H9 (cell line): ENCODE data around the gene CDADC1. TPM values are rescaled to one million over a fixed set of nuclear protein-coding genes. Genes with fewer than 3 reads are reported as not detected.

Experiments
- DNase-seq: peaks from one replicate; pipeline ENCODE4 v3.0.0-alpha.2; 2017
- H2AFZ ChIP-seq: one replicate; pipeline ENCODE4 v1.6.1; 2013; ENCODE audit warnings: mild to moderate bottlenecking, low read length, control low read depth, moderate library complexity
- H2AK5ac ChIP-seq: 2 replicates; pipeline ENCODE4 v1.6.1; 2013; ENCODE audit warnings: low read length, control low read depth, mixed read lengths; ENCODE audit not compliant: insufficient read length
- H2BK120ac ChIP-seq: one replicate; pipeline ENCODE4 v1.6.1; 2013; ENCODE audit warnings: low read depth, mild to moderate bottlenecking, low read length, control low read depth, inconsistent platforms; ENCODE audit not compliant: poor library complexity, severe bottlenecking
- H2BK12ac ChIP-seq: 2 replicates; pipeline ENCODE4 v1.6.1; 2013; ENCODE audit warnings: low read length, control low read depth, mixed read lengths, low read depth; ENCODE audit not compliant: insufficient read length
- H2BK15ac ChIP-seq: 2 replicates; pipeline ENCODE4 v1.6.1; 2013; ENCODE audit warnings: low read depth, low read length, control low read depth
- H2BK20ac ChIP-seq: one replicate; pipeline ENCODE4 v1.6.1; 2013; ENCODE audit warnings: low read depth, mild to moderate bottlenecking, low read length, control low read depth, inconsistent platforms; ENCODE audit not compliant: poor library complexity, severe bottlenecking
- H2BK5ac ChIP-seq: 2 replicates; pipeline ENCODE4 v1.6.1; 2013; ENCODE audit warnings: low read length, control low read depth, mixed read lengths; ENCODE audit not compliant: insufficient read length
- H3K14ac ChIP-seq: 2 replicates; pipeline ENCODE4 v1.6.1; 2013; ENCODE audit warnings: low read length, control low read depth; ENCODE audit not compliant: insufficient read depth
- H3K18ac ChIP-seq: 2 replicates; pipeline ENCODE4 v1.6.1; 2013; ENCODE audit warnings: low read depth, mild to moderate bottlenecking, mixed read lengths, low read length, control low read depth; ENCODE audit not compliant: insufficient read length
- H3K23ac ChIP-seq: 2 replicates; pipeline ENCODE4 v1.6.1; 2013; ENCODE audit warnings: low read length, control low read depth, mixed read lengths, low read depth; ENCODE audit not compliant: insufficient read length
- H3K23me2 ChIP-seq: 2 replicates; pipeline ENCODE4 v1.6.1; 2013; ENCODE audit warnings: low read depth, mild to moderate bottlenecking, mixed read lengths, low read length, control low read depth; ENCODE audit not compliant: insufficient read length, poor library complexity, severe bottlenecking
- H3K27ac ChIP-seq: 2 replicates; pipeline ENCODE4 v1.5.1; 2013; ENCODE audit warnings: low read length, control low read depth, mixed read lengths, low read depth; ENCODE audit not compliant: insufficient read length
- H3K27me3 ChIP-seq: 2 replicates; pipeline ENCODE4 v1.6.1; 2013; ENCODE audit warnings: low read length, control low read depth, inconsistent platforms; ENCODE audit not compliant: insufficient read depth
- H3K4ac ChIP-seq: 2 replicates; pipeline ENCODE4 v1.6.1; 2013; ENCODE audit warnings: low read depth, mild to moderate bottlenecking, control low read depth, inconsistent platforms, low read length, moderate library complexity
- H3K4me1 ChIP-seq: 2 replicates; pipeline ENCODE4 v1.6.1; 2013; ENCODE audit warnings: low read length, control low read depth, inconsistent platforms; ENCODE audit not compliant: insufficient read depth
- H3K4me2 ChIP-seq: 2 replicates; pipeline ENCODE4 v1.6.1; 2013; ENCODE audit warnings: low read length, control low read depth, mixed read lengths; ENCODE audit not compliant: insufficient read length, insufficient read depth
- H3K56ac ChIP-seq: 2 replicates; pipeline ENCODE4 v1.6.1; 2013; ENCODE audit warnings: low read depth, mild to moderate bottlenecking, mixed read lengths, low read length, control low read depth; ENCODE audit not compliant: insufficient read length
- H3K79me1 ChIP-seq: 2 replicates; pipeline ENCODE4 v1.6.1; 2013; ENCODE audit warnings: low read depth, mild to moderate bottlenecking, moderate library complexity, low read length, control low read depth, inconsistent platforms; ENCODE audit not compliant: insufficient read depth, poor library complexity, severe bottlenecking
- H3K79me2 ChIP-seq: 2 replicates; pipeline ENCODE4 v1.6.1; 2013; ENCODE audit warnings: low read length, control low read depth, inconsistent platforms; ENCODE audit not compliant: insufficient read depth
- H3K9ac ChIP-seq: 2 replicates; pipeline ENCODE4 v1.6.1; 2013; ENCODE audit warnings: low read length, control low read depth, mixed read lengths; ENCODE audit not compliant: insufficient read length; ENCODE audit errors: extremely low read depth
- H3K9me3 ChIP-seq: one replicate; pipeline ENCODE4 v1.6.1; 2013; ENCODE audit warnings: low read depth, low read length, inconsistent platforms; ENCODE audit not compliant: control insufficient read depth
- H3T11ph ChIP-seq: one replicate; pipeline ENCODE4 v1.6.1; 2013; ENCODE audit warnings: mild to moderate bottlenecking, low read length, control low read depth, inconsistent platforms
- H4K20me1 ChIP-seq: one replicate; pipeline ENCODE4 v1.6.1; 2013; ENCODE audit not compliant: control insufficient read depth, insufficient read length, insufficient read depth
- H4K5ac ChIP-seq: 2 replicates; pipeline ENCODE4 v1.6.1; 2013; ENCODE audit warnings: low read depth, mild to moderate bottlenecking, mixed read lengths, low read length, control low read depth; ENCODE audit not compliant: insufficient read length
- H4K8ac ChIP-seq: replicated peaks from 2 replicates; pipeline ENCODE4 v1.6.1; 2013; ENCODE audit warnings: low read length, control low read depth, mixed read lengths, low read depth; ENCODE audit not compliant: insufficient read length
- H4K91ac ChIP-seq: 2 replicates; pipeline ENCODE4 v1.6.1; 2013; ENCODE audit warnings: low read depth, mild to moderate bottlenecking, moderate library complexity, mixed read lengths, low read length, control low read depth; ENCODE audit not compliant: insufficient read length
- H3K27ac Mint-ChIP-seq, 3 experiments: 2 replicates in 2 of 3; 3 replicates in 1 of 3; pipeline ENCODE4 v1.8.0; 2020 to 2021; ENCODE audit warnings: mixed read lengths in 3 of 3, mild to moderate bottlenecking in 1 of 3, moderate library complexity in 1 of 3
- H3K27me3 Mint-ChIP-seq: 2 replicates; pipeline ENCODE4 v1.8.0; 2021; ENCODE audit warnings: low read depth, mild to moderate bottlenecking, moderate library complexity, mixed read lengths
- H3K36me3 Mint-ChIP-seq, 3 experiments: 2 replicates in 2 of 3; 3 replicates in 1 of 3; pipeline ENCODE4 v1.8.0; 2020 to 2021; ENCODE audit warnings: low read depth in 3 of 3, mixed read lengths in 3 of 3; ENCODE audit not compliant: insufficient read depth in 1 of 3
- H3K4me1 Mint-ChIP-seq, 2 experiments: 2 replicates each; pipeline ENCODE4 v1.8.0; 2020; ENCODE audit warnings: mixed read lengths in 2 of 2
- H3K4me3 Mint-ChIP-seq, 2 experiments: 2 replicates in 1 of 2; 3 replicates in 1 of 2; pipeline ENCODE4 v1.8.0; 2020 to 2021; ENCODE audit warnings: mild to moderate bottlenecking in 2 of 2, mixed read lengths in 2 of 2, moderate library complexity in 1 of 2
- H3K9me3 Mint-ChIP-seq, 2 experiments: 2 replicates in 1 of 2; 3 replicates in 1 of 2; pipeline ENCODE4 v1.8.0; 2020; ENCODE audit warnings: mild to moderate bottlenecking in 2 of 2, mixed read lengths in 2 of 2, moderate library complexity in 1 of 2
- WGBS: extraction: QIAGEN DNeasy Blood & Tissue Kit; methylation state at CpG from one replicate; pipeline ENCODE4 v1.1.7; 2013; ENCODE audit warnings: missing lambda C conversion rate, low lambda C conversion rate, mixed read lengths; ENCODE audit not compliant: insufficient read length; ENCODE audit errors: extremely low coverage; 5-methylcytosine and 5-hydroxymethylcytosine counted together
- total RNA-seq: library from RNA; stranded (reverse); gene quantifications from 2 replicates; pipeline ENCODE4 v1.2.1, GENCODE V29; 2021
- TF ChIP-seq, protein P1 (sequence below): fragments of 200-600 bp; sonication (generic); conservative IDR thresholded peaks from 3 replicates; pipeline ENCODE4 v1.8.0; 2021; ENCODE audit warnings: antibody characterized with exemption, mild to moderate bottlenecking

Gene CDADC1
- total RNA-seq, 1 experiment from 2014 or later: 4.9 TPM

DNA sequence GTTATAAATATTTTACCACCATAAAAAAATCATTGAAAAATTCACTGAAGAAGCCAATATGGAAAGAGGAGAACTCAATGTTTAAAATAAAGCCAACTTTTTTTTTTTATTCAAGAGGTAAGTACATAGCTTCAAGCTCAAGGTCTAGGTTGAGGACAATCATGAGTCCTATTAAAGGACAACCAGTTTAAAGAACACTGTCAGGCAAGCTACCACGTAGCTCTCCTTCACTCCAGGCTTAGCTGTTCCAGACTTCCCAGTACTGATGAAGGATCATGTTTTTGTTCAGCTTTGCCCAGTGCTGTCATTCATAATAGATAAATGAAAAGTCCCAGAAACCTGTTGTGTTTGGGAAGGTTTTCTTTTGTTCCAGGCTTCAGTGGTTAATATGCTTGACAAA is 37.6 kb upstream of the CDADC1 start:
- no peak overlapping the region for H3K27ac ChIP-seq
- H4K91ac ChIP-seq: no peak overlapping the region
- no peak for DNase-seq
- TF ChIP-seq, protein P1, sequence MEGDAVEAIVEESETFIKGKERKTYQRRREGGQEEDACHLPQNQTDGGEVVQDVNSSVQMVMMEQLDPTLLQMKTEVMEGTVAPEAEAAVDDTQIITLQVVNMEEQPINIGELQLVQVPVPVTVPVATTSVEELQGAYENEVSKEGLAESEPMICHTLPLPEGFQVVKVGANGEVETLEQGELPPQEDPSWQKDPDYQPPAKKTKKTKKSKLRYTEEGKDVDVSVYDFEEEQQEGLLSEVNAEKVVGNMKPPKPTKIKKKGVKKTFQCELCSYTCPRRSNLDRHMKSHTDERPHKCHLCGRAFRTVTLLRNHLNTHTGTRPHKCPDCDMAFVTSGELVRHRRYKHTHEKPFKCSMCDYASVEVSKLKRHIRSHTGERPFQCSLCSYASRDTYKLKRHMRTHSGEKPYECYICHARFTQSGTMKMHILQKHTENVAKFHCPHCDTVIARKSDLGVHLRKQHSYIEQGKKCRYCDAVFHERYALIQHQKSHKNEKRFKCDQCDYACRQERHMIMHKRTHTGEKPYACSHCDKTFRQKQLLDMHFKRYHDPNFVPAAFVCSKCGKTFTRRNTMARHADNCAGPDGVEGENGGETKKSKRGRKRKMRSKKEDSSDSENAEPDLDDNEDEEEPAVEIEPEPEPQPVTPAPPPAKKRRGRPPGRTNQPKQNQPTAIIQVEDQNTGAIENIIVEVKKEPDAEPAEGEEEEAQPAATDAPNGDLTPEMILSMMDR: no peak
- Mint-ChIP-seq H3K9me3 (no peaks in the 10 kb centered on the region), H3K4me3 (no peak overlapping the region), H3K27me3 (peaks cover 5% of the 10 kb centered on the region), H3K4me1 (peaks cover 9% of the 10 kb centered on the region in 2 experiments), H3K27ac (no peak overlapping the region), H3K36me3 (peaks cover 4 to 48% (median 9%) of the 10 kb centered on the region in 3 experiments; a peak in 5 of 7 replicates)
- H3T11ph ChIP-seq: no peak overlapping the region
- H2BK12ac ChIP-seq: no peak overlapping the region
- no peak overlapping the region for H3K4me2 ChIP-seq
- H3K27me3 ChIP-seq: no peaks in the 10 kb centered on the region
- H3K4ac ChIP-seq: no peak overlapping the region
- WGBS: no CpG with 5 or more reads among the region's 1 CpG
- no peaks in the 10 kb centered on the region for H4K20me1 ChIP-seq
- no peak overlapping the region for H2BK20ac ChIP-seq
- no peak overlapping the region for H4K5ac ChIP-seq
- H2BK5ac ChIP-seq: no peak overlapping the region
- H3K9me3 ChIP-seq: no peaks in the 10 kb centered on the region
- H4K8ac ChIP-seq: no peak overlapping the region
- no peaks in the 10 kb centered on the region for H3K79me2 ChIP-seq
- H3K4me1 ChIP-seq: no peaks in the 10 kb centered on the region
- H3K14ac ChIP-seq: no peak overlapping the region
- H3K18ac ChIP-seq: no peak overlapping the region
- no peak overlapping the region for H2AFZ ChIP-seq
- H3K23me2 ChIP-seq: no peaks in the 10 kb centered on the region
- no peak overlapping the region for H2BK120ac ChIP-seq
- no peak overlapping the region for H3K56ac ChIP-seq
- H3K23ac ChIP-seq: no peak overlapping the region
- H2AK5ac ChIP-seq: no peak overlapping the region
- no peak overlapping the region for H3K9ac ChIP-seq
- H2BK15ac ChIP-seq: no peak overlapping the region
- H3K79me1 ChIP-seq: no peaks in the 10 kb centered on the region
